Osteocyte (in vitro differentiated cells): ENCODE data around the gene GNAQ. TPM values are rescaled to one million over a fixed set of nuclear protein-coding genes. Genes with fewer than 3 reads are reported as not detected.

Experiments used
- DNase-seq: peaks from one replicate; pipeline ENCODE4 v3.0.0; 2021; ENCODE audit warnings: mixed read lengths; ENCODE audit not compliant: unreplicated experiment; ENCODE audit errors: extremely low spot score
- H3K27ac Mint-ChIP-seq: one replicate; pipeline ENCODE4 v1.8.0; 2021; ENCODE audit warnings: mild to moderate bottlenecking, mixed read lengths; ENCODE audit not compliant: unreplicated experiment
- H3K27me3 Mint-ChIP-seq: one replicate; pipeline ENCODE4 v1.8.0; 2021; ENCODE audit warnings: mixed read lengths; ENCODE audit not compliant: unreplicated experiment
- H3K36me3 Mint-ChIP-seq: one replicate; pipeline ENCODE4 v1.8.0; 2021; ENCODE audit warnings: mixed read lengths; ENCODE audit not compliant: unreplicated experiment
- H3K4me1 Mint-ChIP-seq: one replicate; pipeline ENCODE4 v1.8.0; 2021; ENCODE audit warnings: mixed read lengths; ENCODE audit not compliant: unreplicated experiment
- H3K4me3 Mint-ChIP-seq: one replicate; pipeline ENCODE4 v1.8.0; 2021; ENCODE audit warnings: mild to moderate bottlenecking, moderate library complexity, mixed read lengths; ENCODE audit not compliant: unreplicated experiment
- H3K9me3 Mint-ChIP-seq: one replicate; pipeline ENCODE4 v1.8.0; 2021; ENCODE audit warnings: mixed read lengths; ENCODE audit not compliant: unreplicated experiment
- total RNA-seq: library from RNA; stranded (reverse); gene quantifications from 2 replicates; pipeline ENCODE4 v1.2.1, GENCODE V29; 2021
- TF ChIP-seq, protein P1 (sequence below): fragments of 200-600 bp; sonication (generic); IDR thresholded peaks from 2 replicates; pipeline ENCODE4 v1.5.0; 2021; ENCODE audit warnings: antibody characterized with exemption, mild to moderate bottlenecking, moderate library complexity

The GNAQ gene
- total RNA-seq, 1 donor from 2014 or later = 65.9 TPM

DNA sequence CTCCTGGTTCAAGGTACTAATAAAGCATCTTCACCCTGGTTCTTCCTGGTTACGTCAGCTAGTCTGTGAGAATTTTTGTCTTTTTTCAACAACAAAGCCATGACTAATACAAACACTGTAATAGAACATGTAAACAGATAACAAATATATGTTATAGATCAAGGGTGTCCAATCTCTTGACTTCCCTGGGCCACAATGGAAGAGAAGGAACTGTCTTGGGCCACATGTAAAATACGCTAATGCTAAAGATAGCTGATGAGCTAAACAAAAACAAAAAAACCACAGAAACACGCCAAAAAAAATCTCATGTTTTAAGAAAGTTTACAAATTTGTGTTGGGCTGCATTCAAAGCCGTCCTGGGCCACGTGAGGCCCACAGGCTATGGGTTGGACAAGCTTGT is 259.0 kb downstream of the GNAQ start:
- H3K27me3 Mint-ChIP-seq = no peaks in the 10 kb centered on the region
- H3K9me3 Mint-ChIP-seq = peaks cover 12% of the 10 kb centered on the region
- no peaks in the 10 kb centered on the region for H3K4me1 Mint-ChIP-seq
- no peak for DNase-seq
- TF ChIP-seq, protein P1, sequence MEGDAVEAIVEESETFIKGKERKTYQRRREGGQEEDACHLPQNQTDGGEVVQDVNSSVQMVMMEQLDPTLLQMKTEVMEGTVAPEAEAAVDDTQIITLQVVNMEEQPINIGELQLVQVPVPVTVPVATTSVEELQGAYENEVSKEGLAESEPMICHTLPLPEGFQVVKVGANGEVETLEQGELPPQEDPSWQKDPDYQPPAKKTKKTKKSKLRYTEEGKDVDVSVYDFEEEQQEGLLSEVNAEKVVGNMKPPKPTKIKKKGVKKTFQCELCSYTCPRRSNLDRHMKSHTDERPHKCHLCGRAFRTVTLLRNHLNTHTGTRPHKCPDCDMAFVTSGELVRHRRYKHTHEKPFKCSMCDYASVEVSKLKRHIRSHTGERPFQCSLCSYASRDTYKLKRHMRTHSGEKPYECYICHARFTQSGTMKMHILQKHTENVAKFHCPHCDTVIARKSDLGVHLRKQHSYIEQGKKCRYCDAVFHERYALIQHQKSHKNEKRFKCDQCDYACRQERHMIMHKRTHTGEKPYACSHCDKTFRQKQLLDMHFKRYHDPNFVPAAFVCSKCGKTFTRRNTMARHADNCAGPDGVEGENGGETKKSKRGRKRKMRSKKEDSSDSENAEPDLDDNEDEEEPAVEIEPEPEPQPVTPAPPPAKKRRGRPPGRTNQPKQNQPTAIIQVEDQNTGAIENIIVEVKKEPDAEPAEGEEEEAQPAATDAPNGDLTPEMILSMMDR = no peak
- H3K36me3 Mint-ChIP-seq = peaks cover 35% of the 10 kb centered on the region
- no peak overlapping the region for H3K27ac Mint-ChIP-seq
- H3K4me3 Mint-ChIP-seq = no peak overlapping the region

DNA sequence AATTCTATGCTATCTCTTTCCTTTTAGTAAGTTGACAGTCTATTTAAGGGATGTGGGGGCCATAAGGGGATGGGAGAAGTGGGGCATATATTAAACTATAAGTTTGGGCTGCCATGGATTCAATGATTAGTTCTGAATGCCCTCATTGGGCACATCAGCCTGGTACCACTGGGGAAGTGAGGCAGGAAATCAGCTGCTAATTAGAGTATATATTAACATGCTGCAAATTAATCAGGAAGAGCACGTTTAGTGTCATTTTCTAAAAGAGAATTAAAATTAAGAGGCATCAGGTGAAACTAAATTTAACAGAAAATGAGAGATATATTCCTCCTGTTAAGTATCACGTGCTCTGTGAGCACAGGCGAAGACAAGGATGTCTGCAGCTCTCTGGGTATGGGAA is 260.4 kb downstream of the GNAQ start:
- peaks cover 3% of the 10 kb centered on the region for H3K9me3 Mint-ChIP-seq
- H3K27me3 Mint-ChIP-seq = no peaks in the 10 kb centered on the region
- DNase-seq = no peak
- no peak overlapping the region for H3K4me3 Mint-ChIP-seq
- peaks cover 23% of the 10 kb centered on the region for H3K36me3 Mint-ChIP-seq
- H3K4me1 Mint-ChIP-seq = no peaks in the 10 kb centered on the region
- TF ChIP-seq, protein P1 = no peak
- H3K27ac Mint-ChIP-seq = no peak overlapping the region

DNA sequence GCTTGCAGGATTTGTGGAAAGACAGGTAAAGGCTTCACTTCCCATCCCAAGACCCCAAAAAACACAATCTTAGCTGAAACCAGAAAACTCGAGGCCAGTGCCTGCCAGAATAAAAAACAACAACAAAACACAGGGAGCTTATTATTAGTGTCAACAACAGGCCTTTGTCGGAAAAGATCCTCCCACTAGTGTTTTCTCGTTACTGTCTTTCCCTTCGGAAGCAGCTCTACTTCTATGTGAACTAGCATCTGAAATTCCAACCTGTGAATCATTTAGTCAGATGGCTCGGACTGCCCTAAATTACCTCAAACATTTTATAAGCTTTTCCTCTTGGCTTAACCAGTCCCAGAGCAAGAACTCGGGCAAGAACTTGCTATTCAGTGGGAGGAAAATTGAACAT is 261.3 kb downstream of the GNAQ start:
- H3K9me3 Mint-ChIP-seq = no peaks in the 10 kb centered on the region
- no peak for DNase-seq
- TF ChIP-seq, protein P1 = no peak
- H3K27ac Mint-ChIP-seq = no peak overlapping the region
- no peak overlapping the region for H3K4me3 Mint-ChIP-seq
- H3K27me3 Mint-ChIP-seq = no peaks in the 10 kb centered on the region
- no peaks in the 10 kb centered on the region for H3K4me1 Mint-ChIP-seq
- H3K36me3 Mint-ChIP-seq = peaks cover 19% of the 10 kb centered on the region

DNA sequence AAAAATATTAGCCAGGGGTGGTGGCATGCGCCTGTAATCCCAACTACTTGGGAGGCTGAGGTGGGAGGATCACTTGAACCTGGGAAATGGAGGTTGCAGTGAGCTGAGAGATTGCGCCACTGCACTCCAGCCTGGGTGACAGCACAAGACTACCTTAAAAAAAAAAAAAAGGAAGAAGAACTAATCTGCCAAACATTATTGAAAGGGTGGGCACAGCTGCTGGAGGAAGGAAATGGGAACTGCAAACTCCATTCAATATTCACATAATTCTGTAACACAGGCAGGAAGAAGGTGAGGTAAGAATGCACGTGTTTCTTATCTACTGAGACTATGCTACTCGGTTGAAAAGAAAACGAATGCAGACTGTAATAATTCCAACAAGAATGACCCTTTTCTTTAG is 262.4 kb downstream of the GNAQ start:
- H3K27me3 Mint-ChIP-seq = no peaks in the 10 kb centered on the region
- peaks cover 24% of the 10 kb centered on the region for H3K36me3 Mint-ChIP-seq
- DNase-seq = no peak
- TF ChIP-seq, protein P1 = no peak
- H3K27ac Mint-ChIP-seq = no peak overlapping the region
- H3K4me3 Mint-ChIP-seq = no peak overlapping the region
- H3K9me3 Mint-ChIP-seq = no peaks in the 10 kb centered on the region
- no peaks in the 10 kb centered on the region for H3K4me1 Mint-ChIP-seq

DNA sequence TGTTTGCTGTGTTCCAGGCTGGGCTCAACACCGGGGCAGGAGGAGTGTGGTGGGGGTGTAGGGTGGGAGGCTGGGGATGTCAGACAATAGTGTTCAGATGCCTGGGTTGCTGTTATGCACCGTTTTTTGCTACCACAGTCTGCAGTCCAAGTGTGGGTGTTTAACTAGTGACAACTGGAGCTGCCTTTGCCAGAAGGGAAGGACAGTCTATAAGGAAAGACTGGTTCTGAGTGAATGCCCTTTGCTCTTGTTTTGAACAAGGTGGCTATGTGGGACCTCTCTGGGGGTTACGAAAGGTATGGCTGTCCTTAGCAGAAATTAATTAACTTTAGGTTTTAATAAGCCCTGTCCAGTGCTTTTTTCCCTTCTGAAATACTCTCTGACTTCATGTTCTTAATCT is 265.0 kb downstream of the GNAQ start:
- no peaks in the 10 kb centered on the region for H3K27me3 Mint-ChIP-seq
- no peak overlapping the region for H3K27ac Mint-ChIP-seq
- no peaks in the 10 kb centered on the region for H3K9me3 Mint-ChIP-seq
- no peak overlapping the region for H3K4me3 Mint-ChIP-seq
- peaks cover 14% of the 10 kb centered on the region for H3K36me3 Mint-ChIP-seq
- DNase-seq = no peak
- H3K4me1 Mint-ChIP-seq = no peaks in the 10 kb centered on the region
- TF ChIP-seq, protein P1 = no peak
